Measurements from ENCODE around the gene CALN1. TPM values are rescaled to one million over a fixed set of nuclear protein-coding genes. Genes with fewer than 3 reads are reported as not detected.

Gene CALN1
- total and polyA plus RNA-seq, 2 of the 8 experiments (the other 6 are each of a cell fraction or from before 2014, with no cell fraction given) = 6.4 to 15.2 TPM

DNA sequence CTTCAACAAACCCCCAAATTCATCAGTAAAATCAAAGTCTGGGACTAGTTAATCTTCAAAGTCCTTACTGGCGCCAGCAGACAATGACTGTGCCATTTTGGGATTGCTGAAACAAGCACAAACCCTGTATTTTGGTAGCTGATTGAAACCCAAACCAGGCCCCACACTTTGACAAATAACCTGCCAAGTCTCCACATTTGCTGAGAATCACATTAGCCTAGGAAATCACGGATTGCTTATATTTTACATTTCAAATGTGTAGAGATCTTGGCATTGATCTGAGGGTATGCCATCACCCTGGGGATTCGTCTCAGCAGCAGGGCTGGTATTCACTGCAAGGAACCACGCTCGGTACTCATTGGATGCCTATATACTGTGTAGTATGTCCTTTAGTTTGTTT, 501.1 kb downstream of the CALN1 start (continued):
- TF ChIP-seq, protein P1, sequence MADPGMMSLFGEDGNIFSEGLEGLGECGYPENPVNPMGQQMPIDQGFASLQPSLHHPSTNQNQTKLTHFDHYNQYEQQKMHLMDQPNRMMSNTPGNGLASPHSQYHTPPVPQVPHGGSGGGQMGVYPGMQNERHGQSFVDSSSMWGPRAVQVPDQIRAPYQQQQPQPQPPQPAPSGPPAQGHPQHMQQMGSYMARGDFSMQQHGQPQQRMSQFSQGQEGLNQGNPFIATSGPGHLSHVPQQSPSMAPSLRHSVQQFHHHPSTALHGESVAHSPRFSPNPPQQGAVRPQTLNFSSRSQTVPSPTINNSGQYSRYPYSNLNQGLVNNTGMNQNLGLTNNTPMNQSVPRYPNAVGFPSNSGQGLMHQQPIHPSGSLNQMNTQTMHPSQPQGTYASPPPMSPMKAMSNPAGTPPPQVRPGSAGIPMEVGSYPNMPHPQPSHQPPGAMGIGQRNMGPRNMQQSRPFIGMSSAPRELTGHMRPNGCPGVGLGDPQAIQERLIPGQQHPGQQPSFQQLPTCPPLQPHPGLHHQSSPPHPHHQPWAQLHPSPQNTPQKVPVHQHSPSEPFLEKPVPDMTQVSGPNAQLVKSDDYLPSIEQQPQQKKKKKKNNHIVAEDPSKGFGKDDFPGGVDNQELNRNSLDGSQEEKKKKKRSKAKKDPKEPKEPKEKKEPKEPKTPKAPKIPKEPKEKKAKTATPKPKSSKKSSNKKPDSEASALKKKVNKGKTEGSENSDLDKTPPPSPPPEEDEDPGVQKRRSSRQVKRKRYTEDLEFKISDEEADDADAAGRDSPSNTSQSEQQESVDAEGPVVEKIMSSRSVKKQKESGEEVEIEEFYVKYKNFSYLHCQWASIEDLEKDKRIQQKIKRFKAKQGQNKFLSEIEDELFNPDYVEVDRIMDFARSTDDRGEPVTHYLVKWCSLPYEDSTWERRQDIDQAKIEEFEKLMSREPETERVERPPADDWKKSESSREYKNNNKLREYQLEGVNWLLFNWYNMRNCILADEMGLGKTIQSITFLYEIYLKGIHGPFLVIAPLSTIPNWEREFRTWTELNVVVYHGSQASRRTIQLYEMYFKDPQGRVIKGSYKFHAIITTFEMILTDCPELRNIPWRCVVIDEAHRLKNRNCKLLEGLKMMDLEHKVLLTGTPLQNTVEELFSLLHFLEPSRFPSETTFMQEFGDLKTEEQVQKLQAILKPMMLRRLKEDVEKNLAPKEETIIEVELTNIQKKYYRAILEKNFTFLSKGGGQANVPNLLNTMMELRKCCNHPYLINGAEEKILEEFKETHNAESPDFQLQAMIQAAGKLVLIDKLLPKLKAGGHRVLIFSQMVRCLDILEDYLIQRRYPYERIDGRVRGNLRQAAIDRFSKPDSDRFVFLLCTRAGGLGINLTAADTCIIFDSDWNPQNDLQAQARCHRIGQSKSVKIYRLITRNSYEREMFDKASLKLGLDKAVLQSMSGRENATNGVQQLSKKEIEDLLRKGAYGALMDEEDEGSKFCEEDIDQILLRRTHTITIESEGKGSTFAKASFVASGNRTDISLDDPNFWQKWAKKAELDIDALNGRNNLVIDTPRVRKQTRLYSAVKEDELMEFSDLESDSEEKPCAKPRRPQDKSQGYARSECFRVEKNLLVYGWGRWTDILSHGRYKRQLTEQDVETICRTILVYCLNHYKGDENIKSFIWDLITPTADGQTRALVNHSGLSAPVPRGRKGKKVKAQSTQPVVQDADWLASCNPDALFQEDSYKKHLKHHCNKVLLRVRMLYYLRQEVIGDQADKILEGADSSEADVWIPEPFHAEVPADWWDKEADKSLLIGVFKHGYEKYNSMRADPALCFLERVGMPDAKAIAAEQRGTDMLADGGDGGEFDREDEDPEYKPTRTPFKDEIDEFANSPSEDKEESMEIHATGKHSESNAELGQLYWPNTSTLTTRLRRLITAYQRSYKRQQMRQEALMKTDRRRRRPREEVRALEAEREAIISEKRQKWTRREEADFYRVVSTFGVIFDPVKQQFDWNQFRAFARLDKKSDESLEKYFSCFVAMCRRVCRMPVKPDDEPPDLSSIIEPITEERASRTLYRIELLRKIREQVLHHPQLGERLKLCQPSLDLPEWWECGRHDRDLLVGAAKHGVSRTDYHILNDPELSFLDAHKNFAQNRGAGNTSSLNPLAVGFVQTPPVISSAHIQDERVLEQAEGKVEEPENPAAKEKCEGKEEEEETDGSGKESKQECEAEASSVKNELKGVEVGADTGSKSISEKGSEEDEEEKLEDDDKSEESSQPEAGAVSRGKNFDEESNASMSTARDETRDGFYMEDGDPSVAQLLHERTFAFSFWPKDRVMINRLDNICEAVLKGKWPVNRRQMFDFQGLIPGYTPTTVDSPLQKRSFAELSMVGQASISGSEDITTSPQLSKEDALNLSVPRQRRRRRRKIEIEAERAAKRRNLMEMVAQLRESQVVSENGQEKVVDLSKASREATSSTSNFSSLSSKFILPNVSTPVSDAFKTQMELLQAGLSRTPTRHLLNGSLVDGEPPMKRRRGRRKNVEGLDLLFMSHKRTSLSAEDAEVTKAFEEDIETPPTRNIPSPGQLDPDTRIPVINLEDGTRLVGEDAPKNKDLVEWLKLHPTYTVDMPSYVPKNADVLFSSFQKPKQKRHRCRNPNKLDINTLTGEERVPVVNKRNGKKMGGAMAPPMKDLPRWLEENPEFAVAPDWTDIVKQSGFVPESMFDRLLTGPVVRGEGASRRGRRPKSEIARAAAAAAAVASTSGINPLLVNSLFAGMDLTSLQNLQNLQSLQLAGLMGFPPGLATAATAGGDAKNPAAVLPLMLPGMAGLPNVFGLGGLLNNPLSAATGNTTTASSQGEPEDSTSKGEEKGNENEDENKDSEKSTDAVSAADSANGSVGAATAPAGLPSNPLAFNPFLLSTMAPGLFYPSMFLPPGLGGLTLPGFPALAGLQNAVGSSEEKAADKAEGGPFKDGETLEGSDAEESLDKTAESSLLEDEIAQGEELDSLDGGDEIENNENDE (IDR thresholded peaks at IDR 0.05; ENCODE audit: insufficient replicate concordance, low read length) = no peak
- TF ChIP-seq CTCF (IDR thresholded peaks at IDR 0.05; ENCODE audit: control extremely low read depth in 1 of 3, insufficient read depth in 1 of 3, low read depth in 1 of 3, low read length in 3 of 3) (no peak), CTBP2 (IDR thresholded peaks at IDR 0.05; ENCODE audit: borderline replicate concordance, insufficient read depth, insufficient read length, low read length) (no peak), ZNF274 (IDR thresholded peaks at IDR 0.05; ENCODE audit: borderline replicate concordance, extremely low read depth, low read length) (no peak), FOSL1 (IDR thresholded peaks at IDR 0.05; ENCODE audit: insufficient read depth, low read depth, low read length) (no peak), ATF2 (IDR thresholded peaks at IDR 0.05; ENCODE audit: low read length) (no peak)

Data from H1 (cell line).